NOMO-1 treated with dmso at 0.1 percent for 144 hours (cell line): Measurements from ENCODE around the gene GPR35.
A peak's percentile ranks its signal among the peaks of the same experiment; 100 is the strongest.

Experiments used
- DNase-seq: peaks from one replicate; lab custom pipeline; 2025; ENCODE audit not compliant: unreplicated experiment; lab: John Stamatoyannopoulos, UW

Gene GPR35, protein sequence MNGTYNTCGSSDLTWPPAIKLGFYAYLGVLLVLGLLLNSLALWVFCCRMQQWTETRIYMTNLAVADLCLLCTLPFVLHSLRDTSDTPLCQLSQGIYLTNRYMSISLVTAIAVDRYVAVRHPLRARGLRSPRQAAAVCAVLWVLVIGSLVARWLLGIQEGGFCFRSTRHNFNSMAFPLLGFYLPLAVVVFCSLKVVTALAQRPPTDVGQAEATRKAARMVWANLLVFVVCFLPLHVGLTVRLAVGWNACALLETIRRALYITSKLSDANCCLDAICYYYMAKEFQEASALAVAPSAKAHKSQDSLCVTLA

DNA sequence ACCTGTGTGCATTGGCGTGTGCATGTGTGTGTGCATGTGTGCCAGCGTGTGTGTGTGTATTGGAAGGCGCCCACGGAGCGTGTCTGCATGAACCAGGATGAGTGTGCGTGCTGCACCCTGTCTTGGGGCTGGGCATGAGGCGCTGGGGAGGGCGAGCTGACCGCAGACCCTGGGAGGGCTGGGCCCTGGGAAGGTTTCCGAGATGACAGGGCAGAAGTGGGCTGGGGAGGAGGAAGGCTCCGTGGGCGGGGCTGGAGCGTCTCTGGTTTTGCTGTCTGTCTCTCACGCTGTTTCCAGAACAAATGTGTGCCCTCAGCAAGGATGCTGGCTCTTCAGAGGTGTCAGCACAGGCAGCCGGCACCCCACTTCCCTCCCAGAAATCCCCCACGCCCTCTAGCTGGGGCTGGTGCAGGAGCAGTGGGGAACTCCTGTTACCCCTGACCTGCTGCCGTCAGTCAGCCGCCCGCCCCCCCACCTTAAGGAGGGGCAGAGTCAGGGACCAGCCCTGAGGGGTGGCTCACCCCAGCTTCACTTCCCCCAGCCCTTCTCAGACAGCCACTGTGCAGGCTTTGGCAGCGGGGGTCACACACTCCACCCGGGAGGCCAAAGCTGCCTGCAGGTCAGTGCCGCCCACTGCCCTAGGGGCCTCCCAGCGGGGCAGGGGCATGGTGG lies at the start of gene GPR35:
Gene GPR35, plus strand, starts transcription at position 531 of the 672 bp plus-strand sequence. CDS start 4,473 bp downstream, outside the sequence.
- peak; percentile 87 for DNase-seq

DNA sequence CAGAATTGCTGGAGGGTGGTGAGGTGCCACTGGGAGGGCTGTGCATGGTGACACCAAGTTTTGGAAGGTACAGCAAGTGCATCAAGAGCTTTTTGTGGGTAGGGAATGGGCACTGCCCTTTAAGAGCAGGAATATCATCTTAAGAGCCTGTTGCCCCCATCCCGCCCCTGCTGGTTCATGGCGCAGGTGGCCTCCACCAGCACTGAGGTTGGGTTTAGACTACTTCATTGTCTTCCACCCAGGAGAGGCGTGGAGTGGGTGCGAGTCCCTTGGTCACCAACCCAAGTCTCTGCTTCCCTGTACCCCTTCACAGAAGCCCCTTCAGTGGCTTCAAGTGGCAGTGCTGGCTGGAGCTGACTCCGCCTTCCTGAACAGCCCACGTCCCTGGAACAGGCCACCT lies 49.2 kb upstream of the GPR35 start:
- DNase-seq, result no peak

DNA sequence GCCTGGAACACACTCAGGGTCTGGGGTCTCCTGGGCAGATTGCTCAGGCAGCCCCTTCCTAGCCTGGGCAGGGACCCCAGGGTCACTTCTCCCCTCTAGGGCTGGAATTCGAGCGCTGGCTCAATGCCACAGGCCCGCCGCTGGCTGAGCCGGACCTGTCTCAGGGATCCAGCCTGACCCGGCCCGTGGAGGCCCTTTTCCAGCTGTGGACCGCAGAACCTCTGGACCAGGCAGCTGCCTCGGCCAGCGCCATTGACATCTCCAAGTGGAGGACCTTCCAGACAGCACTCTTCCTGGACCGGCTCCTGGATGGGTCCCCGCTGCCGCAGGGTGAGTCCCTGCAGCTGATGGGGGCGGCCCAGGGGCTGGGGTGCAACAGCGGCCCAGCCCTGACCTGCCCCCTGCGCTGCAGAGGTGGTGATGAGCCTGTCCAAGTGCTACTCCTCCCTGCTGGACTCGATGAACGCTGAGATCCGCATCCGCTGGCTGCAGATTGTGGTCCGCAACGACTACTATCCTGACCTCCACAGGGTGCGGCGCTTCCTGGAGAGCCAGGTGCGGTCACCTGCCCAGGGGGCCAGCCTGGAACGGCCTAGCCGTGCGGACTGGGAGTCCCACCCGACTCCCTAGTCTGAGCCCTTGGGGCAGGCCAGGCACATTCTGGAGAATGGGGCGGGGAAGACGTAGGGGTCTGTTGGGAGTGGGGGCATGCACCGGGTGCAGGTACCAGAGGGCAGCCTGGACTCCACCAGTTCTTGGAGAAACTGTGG lies 48.7 kb upstream of the GPR35 start:
- no peak for DNase-seq

DNA sequence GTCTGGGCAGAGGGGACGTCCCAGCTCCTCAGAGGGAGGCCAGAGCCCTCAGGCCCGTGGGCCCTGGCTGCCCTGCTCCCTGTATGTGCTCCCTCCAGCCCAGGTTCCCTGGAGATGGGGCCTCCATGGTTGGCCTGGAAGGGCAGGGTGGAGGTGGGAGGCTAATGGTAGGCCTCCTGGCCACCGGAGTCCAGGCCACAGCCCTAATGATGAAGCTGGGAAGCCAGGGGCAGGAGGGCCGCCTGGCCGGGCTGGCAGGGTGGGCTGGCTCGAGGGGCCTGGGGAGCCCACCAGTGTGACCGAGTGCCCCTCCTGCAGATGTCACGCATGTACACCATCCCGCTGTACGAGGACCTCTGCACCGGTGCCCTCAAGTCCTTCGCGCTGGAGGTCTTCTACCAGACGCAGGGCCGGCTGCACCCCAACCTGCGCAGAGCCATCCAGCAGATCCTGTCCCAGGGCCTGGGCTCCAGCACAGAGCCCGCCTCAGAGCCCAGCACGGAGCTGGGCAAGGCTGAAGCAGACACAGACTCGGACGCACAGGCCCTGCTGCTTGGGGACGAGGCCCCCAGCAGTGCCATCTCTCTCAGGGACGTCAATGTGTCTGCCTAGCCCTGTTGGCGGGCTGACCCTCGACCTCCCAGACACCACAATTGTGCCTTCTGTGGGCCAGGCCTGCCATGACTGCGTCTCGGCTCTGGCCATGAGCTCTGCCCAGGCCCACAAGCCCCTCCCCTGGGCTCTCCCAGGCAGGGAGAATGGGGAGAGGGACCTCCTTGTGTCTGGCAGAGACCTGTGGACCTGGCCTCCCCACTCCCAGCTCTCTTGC lies 47.8 kb upstream of the GPR35 start:
- no peak for DNase-seq

DNA sequence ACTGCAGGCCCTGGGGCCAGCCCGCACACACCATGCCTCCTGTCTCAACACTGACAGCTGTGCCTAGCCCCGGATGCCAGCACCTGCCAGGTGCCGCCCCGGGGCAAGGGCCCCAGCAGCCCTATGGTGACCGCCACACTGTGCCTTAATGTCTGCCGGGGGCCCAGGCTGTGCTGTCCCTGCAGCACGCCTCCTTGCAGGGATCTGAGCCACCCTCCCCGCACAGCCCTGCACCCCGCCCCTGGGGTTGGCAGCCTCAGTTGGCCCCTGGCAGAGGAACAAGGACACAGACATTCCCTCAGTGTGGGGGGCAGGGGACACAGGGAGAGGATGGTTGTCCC lies 47.2 kb upstream of the GPR35 start:
- no peak for DNase-seq

DNA sequence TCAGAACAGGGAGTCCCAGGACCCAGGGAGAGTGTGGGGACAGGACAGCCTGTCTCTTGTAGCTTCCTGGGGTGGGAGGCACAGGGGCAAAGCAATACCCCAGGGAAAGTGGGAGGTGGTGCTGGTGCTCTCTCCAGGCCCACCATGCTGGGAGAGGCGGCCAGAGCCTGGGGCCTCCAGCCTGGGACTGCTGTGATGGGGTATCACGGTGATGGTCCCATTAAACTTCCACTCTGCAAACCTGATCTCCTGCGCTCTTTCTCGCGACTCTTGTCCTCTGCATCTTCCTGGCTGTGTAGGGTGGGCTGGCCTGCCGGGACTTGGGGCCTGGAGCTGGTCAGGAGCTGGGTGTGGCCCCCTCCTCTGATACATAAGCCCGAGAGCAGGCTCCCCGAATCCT lies 46.8 kb upstream of the GPR35 start:
- no peak for DNase-seq

DNA sequence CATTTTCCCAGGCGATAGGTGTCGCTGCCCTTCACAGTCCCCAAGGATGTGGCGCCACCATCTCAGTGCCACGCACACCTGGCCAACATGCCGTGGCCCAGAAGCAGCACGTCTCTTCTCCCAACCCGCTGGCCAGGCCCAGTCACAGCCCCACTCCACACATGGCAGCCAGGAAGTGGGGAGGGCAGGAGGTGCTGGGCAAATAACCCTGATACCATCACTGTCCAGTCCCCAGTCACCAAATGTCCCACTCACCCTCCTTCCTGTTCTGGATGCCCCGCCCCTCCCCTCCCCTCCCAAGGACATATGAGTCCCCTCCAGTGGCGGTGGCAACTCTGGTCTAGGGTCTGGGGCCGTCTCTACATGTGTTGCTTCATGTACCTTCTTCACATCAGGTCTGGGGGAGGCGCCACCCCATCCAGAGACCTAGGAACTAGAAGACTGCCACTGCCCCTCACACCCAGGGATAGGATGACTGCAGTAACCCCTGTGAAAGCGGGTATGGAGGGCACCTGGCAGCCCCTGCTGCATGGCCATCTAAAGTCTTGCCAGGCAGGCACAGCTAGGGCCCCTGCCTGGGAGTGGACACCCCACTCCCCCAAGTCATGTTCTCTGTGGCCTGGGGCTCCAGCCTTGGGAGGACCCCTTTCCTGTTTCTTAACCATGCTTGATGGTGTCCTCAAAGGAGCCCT lies 46.1 kb upstream of the GPR35 start:
- DNase-seq, result no peak

DNA sequence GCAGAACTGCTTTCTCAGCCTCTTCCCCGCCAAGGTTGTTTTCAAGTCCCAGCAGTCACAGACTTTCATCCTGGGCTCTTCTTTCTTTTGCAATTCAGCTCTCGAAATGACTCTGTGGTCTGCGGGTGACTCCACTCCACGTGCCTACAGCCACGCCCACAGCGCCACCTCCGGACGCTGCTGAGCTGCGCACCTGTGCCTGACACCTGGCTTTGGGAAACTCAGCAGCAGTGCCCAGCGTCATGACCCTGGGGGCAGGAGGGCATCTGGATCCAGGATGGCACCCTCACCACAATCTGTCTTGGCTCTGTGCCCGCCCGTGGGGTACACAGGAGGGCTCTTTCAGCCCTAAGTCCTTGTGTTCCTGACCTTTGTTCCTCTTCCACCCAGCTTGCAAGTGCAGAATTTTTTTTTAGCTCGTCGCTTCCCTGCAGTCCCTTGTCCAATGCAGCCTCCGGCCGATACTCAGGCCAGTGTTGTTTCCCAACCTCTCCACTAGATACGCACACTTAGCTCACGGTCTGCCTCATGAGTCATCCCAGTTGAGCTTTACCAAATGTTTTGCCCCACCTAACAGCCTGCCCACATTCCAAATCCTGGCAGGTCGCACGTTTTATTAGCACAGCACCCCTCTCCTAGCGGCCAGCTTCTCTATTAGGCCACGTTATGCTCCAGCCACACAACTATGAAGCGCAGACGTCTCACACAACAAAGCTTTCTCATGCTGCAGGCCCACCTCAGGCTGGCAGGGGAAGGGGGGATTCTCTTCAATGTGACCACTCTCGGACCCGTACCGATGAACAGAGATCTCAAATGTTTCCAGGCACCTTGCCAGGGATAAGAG lies 45.3 kb upstream of the GPR35 start:
- DNase-seq, result peak; percentile 86

DNA sequence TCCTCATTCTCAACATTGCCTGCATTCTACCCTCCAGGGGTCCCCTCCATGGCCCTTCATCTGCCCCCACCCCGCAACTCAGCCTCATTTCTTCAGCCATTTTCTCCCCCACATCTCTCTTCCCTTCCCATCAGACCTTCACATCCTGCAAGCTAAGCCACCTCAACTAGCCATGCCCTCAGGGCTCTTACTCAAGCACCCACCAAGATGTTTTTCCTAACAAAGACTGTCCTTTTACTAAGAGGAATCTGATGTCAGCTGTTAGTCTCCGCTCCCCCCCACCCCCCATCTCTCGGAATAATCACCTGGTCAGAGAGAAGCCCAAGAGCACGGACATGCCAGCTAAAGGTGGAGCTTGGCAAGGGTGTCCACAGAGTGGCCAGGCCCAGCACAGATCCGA lies 43.5 kb upstream of the GPR35 start:
- DNase-seq, result no peak

DNA sequence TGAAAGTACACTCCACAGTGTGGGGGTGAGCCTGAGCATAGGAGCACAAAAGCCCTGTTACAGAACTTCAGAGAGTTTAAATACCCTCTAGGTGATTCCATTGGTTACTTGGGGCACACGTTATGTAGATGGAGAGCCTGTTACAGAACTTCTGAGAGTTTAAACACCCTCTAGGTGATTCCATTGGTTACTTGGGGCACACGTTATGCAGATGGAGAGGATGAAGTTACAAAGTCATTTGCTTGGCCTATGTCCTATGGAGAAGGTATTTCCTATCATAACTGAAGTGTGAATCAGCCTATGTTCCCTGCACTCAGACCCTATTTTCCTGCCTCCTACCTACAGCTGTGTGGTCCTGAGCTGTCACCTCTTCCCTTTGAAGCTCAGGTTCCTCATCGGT lies 42.5 kb upstream of the GPR35 start:
- no peak for DNase-seq

DNA sequence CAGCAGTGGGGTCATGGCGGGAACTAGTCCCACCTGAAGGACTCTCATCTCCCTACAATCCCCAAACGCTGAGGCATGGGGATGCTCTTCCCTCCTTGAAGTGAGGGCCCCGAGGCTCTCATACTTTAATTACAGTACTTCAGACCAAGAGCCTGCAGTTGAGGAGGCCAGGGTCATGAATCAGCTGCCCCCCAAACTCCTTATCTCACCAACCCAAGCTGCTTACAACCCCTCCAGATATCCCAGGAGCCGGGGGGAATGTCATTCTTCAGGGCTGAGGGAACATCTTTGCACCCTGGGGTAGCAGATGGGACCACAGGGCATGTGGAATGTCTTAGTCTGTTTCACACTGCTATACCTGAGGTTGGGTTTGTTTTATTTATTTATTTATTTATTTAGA lies 41.5 kb upstream of the GPR35 start:
- DNase-seq, result no peak

DNA sequence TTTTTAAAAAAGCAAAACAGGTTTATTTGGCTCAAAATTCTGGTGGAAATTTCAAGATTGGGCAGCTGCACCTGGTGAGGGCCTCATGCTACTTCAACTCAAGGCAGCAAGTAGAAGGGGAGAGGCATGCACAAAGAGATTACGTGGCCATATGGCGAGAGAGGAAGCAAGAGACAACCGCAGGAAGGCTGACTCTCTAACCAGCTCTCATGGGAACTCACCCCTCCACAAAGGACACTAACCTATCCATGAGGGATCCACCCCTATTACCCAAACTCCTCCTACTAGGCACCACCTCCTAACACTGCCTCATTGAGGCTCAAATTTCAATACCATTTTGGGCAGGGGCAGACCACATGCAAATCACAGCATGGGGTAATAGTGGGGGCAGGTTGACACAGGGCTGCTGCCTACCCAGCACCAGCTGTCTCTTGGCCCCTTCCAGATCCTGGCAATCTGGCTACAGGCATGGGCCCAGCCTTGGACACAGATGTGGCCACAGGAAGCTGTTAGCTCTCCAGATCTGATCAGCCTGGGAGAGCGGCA lies 40.7 kb upstream of the GPR35 start:
- DNase-seq, result peak; percentile 88

DNA sequence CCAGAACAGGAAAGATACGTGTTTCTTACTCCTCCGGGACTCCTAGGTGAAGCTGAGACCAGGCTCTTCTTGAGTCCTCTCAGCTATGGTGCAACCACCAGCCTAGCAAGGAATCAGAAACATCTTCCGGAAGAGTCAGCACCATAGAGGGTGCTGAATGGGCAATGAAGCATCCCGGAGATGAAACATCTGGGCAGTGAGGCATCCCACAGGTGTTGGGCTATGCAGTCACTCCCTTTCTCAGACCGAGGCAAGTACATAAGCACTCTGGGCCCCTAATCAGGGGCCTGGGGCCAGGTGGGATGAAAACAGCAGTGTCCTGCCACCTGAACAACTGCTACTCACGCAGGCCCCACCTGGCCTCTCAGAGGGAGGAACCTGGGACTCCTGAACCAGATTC lies 40.2 kb upstream of the GPR35 start:
- no peak for DNase-seq

DNA sequence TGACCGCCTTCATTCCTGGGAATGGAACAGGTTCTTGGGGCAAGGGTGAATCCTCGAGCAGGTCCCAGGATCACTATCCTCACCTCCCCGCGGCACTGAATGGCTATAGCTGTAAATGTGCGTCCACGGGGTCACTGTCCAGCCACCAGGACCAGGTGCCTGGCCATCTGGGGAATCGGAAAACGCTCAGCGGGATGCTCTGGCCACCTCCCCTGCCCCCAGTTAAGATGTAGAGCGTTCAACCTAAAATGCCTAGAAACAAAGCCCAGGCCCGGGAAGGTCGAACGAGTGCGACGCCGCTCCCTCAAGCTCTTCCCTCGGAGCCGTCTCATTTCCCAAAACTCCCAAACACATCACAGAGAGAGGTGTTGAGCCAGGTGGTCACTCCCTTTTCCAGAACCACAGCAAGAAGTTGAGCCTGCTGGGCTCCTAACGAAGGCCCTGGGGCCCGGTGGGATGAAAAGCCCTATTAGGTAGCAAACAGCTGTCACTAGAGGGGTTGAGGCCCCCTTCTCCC lies 39.5 kb upstream of the GPR35 start:
- no peak for DNase-seq

DNA sequence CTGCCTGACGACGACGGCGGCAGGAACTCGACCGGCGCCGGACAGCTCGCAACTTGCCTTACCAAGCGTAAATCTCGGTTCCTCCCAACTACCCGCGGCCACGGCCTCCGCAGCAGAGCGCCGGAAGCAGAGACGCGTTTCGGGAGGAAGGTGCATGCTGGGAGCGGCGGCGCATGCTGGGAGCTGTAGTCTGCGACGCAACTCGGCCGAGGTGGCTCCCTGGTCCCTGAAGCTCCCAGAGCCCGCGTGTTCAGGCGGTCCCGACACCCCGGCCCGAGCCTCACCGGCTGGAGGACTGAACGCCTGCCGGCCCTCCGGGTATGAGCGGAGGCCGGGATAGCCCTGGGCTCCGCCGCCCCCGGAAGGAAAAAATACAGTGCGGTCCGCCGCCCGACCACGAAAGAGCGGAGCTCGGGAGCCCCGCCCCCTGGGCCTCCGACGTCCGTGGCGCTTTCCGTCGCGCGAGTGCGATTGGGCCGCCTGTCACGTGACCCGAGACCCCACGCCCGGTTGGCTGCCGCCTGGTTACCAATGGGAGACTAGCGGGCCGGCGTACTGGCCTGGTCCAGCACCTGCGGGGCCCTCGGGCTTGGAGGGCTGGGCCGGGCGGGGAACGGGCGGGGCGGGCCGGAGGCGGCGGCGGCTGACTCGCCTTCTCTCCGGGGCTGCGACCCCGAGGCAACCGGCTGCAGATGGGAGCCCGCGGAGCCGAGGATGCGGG lies 38.9 kb upstream of the GPR35 start, which contains the start of gene CAPN10:
Gene CAPN10, plus strand, starts transcription at position 537 of the 721 bp plus-strand sequence. Its CDS starts 178 bp downstream, at position 715.
- peak; percentile 94 for DNase-seq

DNA sequence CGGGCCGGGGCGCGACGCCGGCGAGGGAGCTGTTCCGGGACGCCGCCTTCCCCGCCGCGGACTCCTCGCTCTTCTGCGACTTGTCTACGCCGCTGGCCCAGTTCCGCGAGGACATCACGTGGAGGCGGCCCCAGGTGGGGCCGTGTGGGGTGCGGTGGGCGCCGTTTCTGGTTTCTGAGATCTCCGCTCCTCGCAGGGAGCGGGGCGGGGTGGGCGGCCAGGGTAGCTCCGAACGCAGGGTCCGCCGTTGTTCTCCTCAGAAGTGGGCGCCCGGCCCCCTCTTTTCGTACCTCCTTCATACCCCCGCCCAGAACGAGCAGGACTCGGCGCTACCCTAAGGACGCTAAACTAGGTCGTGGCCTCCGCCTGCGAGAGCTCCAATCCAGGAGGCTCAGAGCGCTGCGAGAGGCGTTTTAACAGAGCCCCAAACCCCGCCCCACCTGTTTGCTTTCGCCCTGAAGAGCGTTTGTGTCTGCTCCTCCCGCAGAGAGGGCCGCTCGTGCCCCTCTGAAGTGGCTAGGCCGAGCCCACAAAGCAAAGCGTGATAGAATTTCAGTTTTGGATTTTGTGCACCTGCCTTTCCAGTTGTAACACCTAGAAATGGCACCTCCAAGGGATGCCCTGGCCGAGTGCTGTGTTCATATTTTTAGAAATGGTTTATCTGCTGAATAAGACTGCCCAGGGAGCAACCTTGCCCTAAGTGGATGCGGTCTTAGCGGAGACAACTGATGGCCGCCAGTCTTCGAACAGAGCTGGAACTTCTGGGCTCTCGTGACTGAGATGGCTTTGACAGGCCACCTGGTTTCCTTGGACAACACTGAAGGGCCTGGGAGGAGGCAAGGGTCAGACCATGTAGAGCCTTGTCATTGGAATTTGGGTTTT lies 38.1 kb upstream of the GPR35 start:
- DNase-seq, result peak; percentile 29

DNA sequence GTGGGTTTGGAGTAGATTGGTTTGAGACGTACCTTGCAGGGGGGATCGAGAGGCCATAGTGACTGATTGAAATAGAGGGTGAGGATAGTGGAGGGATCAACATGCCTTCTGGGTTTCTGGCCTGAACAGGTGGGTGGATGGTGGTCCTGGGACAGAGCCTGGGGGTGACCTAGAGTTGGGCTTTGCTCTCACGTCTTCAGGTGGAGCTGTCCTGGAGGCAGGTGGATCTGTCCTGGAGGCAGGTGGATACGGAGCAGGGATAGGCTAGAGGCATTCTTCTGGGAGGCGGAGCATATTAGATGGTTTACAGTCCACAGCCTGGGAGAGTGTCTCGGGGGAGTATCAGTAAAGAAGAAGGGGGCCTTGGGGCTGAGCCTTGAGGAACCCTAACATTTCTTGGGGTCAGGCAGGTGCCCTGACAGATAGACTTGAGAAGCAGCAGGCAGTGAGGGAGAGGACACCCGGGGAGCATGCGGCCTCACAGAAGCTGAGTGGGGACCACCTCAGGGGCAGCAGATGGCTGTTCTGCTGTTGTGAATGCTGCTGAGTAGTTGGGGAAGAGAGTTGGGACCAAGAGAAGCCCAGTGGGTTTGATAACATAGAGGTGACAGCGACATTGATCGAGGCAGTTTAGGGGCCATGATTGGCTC lies 37.1 kb upstream of the GPR35 start:
- DNase-seq, result no peak
